Activated CD8-positive, alpha-beta memory T cell treated with anti-CD3 and anti-CD28 coated beads, Interleukin-2, amount 50 U/mL, for 24 hours (primary cell): ENCODE results near the gene SNRNP40.

Experiments used
- DNase-seq: peaks from one replicate; pipeline ENCODE4 v3.0.0-alpha.2; 2020; ENCODE audit errors: extremely low read depth

Gene SNRNP40

DNA sequence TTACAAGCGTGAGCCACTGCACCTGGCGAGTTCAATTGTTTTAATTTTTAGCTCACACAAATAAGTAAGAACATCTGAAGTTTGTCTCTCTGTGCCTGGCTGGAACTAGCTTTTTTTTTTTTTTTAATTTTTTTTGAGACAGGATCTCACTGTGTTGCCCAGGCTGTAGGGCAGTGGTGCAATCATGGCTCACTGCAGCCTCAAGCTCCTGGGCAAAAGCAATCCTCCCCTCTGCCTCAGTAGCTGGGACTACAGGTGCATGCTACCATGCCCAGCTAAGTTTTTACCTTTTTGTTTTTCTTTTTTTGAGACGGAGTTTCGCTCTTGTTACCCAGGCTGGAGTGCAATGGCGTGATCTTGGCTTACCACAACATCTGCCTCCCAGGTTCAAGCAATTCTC is 64.8 kb downstream of the SNRNP40 start:
- DNase-seq, result no peak

DNA sequence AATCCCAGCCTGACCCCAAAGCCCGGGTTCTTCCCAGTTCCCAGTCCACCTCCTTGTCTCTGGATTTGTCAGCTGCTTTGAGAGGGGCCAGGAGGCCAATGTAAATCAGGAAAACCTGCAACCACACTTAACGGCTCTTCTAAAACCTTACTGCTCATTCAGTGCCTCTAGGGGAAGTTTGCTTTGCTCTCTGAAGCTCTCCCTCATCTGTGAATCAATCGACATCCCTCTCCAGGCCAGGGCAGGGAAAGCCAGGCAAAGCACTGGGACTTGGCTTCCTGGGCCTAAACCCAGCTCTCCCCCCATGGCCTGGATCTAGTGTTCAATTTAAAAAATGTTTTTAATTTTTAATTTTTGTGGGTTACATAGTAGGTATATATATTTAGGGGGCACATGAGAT is 66.2 kb downstream of the SNRNP40 start:
- DNase-seq, result no peak

GRCh38 chr1:31228986-31229385 is 67.6 kb downstream of the SNRNP40 start:
- DNase-seq, result no peak

DNA sequence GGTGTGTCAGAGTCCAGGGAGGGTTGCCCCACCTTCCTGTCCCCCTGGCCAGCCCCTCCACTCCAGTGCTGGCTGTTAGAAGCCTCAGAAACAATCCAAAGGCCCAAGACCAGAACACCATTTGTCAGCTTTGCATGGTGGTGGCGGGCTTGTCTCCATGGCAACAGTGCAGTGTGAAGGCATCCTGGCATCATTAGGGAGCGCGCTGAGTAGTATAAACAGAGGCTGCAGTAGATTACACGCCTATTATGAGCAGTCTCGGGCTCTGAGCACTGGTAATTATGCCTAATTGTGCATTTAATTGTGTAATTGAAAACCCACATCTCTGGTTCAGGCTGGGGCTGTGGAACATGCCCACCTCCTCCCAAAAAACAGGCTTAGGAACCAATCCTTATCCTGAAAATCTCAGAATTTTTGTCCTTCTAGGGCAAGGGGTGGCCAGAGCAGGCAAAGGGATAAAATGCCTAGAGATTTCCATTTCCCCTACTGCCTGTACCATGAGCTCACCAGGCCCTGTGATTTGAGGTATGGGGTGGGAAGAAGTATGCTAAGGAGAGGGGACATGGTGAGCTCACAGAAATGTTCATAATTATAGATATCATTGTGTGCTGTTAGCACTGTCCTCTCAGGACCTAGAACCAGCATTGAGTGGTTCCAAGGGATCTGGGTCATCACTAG is 68.6 kb downstream of the SNRNP40 start:
- DNase-seq, result no peak

DNA sequence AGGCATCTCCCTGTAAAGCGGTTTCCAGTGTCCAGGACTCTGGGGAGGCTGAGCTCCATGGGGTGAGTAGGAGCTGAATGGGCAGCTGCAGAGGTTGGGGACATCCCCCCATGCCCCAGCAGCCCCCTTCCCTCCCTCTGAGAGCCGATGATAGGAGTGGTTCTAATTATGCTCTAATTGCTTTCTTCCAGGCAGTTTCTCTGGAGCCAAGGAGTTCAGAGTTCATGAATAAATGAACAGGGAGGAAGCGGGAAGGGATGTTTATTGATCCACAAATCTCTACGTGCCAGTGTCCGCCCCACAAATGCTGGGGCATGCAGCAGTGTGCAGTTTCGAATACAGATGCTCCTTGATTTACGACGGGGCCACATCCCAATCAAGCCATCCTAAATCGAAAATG is 72.5 kb downstream of the SNRNP40 start:
- no peak for DNase-seq

DNA sequence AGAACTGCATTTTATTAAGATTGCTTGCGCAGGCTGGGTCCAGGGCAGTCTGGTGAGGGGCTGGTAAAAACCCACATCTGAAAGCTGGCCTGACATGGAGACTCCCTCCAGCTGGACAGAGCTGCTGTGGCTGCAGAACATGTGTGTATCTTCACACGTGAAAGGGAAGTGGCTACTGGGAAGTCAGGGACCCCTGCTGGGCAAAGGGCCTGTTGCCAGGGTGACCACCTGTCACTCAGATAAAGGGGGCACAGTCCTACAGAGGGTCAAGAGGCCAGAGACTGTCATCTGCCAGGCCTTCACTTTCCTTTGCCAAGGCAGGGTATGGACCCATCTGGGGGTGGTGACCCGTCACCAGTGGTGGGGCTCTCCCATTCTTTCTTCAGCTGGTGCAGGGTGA is 74.4 kb downstream of the SNRNP40 start:
- DNase-seq, result no peak

DNA sequence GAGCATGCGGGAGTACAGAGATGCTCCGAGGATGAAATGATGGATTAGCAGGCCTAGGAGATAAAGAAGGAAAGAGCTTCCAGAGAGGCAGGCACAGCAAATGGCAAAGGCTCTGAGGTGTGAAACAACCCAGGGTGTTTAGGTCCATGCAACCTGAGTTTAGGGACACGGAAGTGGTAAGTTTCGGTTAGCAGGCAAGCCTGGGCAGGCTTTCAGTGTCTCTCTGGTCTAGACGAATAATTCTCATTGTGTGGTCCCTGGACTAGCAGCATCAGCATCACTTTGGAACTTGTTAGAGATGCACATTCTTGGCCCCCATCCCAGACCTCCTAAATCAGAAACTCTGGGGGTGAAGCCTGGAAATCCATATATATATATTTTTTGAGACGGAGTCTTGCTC is 75.5 kb downstream of the SNRNP40 start:
- no peak for DNase-seq

GRCh38 chr1:31219489-31219888 is 77.1 kb downstream of the SNRNP40 start:
- no peak for DNase-seq

- no peak for DNase-seq
These were observed 77.9 kb downstream of the SNRNP40 start for GRCh38 chr1:31218705-31219104.

DNA sequence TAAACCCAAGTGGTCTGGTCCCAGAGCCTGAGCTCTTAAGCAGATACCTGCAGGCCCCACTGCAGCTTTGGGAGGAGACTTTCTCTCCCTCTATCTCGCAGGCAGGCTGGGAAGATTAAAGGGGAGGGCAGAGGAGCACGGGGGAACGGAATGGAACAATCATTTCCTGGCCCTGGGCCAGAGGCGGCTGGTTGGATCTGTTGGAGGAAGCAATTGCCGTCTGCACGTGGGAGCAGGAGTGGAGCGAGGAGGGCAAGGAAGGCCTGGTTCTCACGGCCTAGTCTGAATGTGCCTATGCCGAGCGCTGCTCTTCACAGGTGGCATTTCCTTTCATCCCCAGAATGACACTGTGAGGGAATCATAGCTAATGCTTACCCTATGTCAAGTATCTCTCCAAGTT is 80.6 kb downstream of the SNRNP40 start:
- no peak for DNase-seq

DNA sequence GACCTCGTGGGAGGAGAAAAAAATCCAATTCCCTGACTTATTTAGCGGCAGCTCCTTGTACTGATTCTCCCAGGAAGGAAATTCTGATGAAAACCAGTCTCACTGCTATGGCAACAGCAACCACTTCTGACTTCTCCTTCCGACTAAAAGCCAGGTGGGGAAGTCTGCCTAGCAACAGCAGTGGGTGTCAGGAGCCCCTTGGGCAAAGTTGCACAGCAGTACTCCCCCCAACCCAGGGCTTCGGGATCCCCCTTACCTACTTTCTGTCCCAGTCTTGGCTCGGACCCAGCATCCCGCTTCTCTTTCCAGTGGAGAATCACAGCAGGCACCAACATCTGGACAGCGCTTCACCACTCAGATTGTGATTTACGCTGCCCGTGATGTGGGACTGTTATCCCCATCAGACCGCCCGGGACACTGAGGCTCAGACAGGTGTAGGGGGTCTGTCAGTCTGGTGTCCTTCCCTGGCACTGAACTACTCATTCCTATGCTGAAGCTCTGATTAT is 81.5 kb downstream of the SNRNP40 start:
- DNase-seq, result no peak

DNA sequence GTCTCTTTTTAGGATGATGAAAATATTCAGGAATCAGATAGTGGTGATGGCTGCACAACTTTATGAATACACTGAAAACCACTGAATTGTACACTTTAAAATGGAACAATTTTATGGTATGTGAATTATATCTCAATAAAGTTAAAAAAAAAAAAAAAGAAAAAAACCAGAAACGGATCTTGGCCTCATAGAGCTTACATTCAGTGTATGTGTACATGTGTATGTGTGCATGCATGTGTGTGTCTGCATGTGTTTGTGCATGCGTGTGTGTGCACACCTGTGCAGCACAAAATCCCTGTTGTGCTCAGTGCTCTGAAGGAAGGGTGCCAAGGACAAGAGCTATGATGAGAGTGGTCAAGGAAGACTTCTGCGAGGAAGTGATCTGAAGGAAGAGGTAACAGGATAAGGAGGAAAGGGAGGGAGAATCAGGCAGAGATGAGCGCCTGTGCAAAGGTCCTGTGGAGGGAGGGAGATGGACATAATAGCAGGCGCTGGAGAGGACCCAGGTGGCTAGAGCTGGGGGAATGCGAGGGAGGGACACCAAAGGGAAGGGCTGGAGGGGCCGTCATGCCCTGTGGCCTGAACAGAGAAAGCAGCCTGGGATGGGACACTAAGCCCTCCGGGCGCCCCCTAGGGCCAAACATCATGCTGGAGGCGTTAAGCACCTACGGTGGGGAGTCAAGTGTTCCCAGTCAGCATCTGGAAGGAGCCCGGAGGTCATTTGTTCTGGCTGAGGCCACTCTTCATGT is 82.1 kb downstream of the SNRNP40 start:
- no peak for DNase-seq
